GM19238 (cell line): ENCODE data around the gene ZCCHC8.
"Not testable (repeated sequence)": the region's sequence is repeated elsewhere in the genome, so short reads cannot be mapped to it uniquely, and the experiment has no call there.

Experiments
- DNase-seq: peaks from one replicate; pipeline ENCODE4 v3.0.0; 2011; ENCODE audit warnings: low spot score; ENCODE audit not compliant: insufficient read length

Gene ZCCHC8

DNA sequence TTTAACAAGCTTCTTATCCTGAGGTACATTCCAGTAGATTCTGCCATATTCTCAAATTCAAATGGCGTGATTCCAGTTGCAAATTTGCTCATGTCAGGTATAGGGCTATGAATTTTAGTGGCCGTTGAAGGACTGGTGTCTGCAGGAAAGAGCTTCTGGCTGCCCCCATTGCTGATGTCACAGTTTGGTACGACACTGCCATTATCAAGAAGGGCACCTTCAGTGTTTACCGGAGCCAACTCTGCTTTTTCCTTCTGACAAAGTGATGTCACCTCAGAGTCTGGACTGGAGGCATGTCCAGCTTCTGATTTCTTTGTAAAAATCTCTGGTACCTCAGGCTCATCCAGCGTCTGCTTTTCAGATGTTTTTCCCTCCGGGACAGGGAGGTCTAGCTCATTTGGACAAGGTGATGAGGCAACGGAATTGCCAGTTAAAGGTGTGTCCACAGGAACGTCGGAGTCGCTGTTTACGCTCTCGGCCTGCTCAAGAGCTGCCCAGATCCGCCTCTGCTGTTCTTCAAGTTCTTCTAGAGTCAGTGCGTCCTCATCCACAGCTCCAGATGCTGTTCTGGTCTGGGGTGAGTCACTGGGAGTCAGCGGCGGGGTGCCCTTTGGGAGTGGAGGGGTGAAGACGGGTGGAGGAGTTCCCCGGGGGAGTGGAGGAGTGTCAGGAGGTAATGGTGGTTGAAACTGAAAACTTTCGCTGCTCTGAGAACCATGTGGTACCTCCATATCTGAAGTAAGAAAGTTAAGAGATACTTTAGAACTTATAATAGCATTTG lies 27.0 kb downstream of the ZCCHC8 start:
- DNase-seq: no peak

DNA sequence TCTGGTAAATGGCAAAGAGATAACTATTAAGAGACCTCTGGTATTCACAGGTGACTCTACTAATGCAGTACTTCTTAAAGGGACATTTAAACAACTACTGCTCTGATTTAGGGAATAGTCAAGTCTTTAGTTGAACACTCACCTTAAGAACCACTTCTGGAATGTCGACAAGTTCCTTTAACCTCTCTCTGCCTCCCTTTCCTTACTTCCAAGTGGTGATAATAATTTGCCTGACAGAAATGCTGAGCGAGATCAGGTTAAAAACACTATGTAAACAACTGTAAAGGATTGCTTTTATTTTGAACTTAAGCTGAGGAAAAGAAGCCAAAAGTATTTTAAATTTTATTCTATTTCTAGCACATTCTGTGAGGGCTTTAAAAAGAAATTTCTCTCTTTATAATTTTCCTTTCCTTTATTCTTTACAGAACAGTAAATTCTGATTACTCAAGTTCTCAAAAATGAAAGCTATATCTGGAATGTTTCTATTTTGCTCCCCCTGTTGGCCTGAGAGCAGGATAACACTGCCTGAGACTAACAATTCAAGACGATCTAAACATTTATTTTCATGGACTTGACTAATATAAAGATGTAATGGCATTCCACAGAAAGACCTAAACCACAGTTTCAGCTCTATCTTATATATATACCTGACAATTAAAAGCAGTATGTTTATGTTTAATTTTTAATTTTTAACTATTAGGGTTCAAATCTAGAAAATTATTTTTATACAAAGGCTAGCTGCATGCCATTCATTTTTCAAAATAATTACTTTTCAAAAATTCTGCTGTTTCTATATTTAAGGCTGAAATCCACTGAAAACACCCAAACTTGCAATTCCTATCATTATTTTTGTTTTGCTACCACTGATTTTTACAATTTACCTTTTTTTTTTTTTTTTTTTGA lies 29.2 kb downstream of the ZCCHC8 start:
- peak; percentile 15 for DNase-seq

DNA sequence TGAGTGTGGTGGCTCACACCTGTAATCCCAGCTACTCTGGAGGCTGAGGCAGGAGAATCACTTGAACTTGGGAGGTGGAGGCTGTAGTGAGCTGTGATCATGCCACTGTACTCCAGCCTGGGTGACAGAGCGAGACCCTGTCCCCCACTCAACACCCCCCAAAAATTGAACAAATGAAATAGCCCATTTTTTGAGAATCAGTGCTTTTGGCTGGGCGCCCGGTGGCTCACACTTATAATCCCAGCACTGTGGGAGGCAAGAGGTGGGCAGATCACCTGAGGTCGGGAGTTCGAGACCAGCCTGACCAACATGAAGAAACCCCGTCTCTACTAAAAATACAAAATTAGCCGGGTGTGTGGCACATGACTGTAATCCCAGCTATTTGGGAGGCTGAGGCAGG lies 30.2 kb downstream of the ZCCHC8 start:
- DNase-seq: not testable (repeated sequence)

DNA sequence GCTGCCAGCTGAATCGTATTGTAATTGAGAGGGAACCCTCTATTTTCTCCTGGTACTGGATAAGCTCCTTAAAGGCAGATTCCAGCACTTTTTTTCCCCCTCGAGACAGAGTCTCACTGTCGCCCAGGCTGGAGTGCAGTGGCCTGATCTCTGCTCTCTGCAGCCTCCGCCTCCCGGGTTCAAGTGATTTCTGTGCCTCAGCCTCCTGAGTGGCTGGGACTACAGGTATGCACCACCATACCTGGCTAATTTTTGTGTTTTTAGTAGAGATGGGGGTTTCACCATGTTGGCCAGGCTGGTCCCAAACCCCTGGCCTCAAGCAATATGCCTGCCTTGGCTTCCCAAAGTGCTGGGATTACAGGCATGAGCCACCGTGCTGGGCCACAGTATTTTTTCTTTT lies 30.9 kb downstream of the ZCCHC8 start:
- not testable (repeated sequence) for DNase-seq

DNA sequence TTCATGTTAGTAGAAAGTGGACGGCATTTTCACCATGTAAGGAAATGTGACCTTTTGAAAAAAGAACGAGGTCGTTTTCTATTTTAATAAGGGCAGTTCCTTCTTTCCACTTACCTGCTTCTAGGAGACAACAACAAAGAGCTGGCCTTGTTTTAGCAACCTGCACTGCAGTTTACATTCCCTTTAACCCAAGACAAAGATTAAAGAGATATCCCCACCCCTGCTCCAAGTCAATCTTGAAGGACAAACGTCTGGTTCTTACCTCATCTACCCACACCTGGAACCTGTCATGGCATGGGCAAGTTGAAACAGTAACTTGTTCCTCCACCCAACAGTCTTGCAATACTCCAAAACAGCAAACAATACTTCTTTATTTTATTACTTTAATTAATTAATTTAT lies 32.7 kb downstream of the ZCCHC8 start:
- DNase-seq: no peak

DNA sequence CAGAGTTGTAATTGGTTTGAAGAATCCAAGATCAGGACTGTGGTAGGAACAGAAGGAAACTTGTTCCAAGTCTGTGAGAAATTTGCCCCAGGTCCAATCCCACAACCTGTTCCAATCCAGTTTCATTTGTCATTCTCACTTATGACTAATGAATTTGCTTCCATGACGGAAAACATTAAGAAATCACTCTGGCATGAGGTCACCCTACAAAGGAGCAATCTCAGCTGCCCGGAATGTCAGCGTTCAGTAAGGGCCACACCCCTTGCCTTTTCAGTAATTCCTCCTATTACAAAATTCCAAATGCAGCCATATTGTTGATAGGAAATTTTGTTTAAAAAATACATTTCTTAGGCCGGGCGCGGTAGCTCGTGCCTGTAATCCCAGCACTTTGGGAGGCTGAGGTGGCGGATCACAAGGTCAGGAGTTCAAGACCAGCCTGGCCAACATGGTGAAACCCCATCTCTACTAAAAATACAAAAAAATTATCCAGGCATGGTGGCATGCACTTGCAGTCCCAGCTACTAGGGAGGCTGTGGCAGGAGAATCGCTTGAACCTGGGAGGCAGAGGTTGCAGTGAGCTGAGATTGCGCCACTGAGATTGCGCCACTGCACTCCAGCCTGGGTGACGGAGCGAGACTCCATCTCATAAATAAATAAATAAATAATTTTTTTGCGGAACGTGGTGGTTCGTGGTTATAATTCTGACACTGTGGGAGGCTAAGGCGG lies 36.3 kb downstream of the ZCCHC8 start:
- DNase-seq: not testable (repeated sequence)

DNA sequence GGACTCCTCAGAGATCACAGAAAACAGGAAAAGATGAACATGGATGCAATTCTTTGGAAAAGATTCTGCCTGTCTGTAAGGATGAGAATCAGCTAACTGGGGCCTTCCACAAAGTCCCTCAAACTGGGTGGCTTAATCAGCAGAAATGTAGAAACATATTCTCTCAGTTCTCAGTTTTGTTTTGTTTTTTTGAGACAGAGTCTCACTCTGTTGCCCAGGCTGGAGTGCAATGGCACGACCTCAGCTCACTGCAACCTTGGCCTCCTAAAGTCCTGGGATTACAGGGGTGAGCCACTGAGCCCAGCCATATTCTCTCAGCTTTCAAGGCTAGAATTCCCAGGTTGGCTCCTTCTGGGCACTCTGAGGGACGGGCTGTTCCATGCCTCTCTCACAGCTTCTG lies 40.1 kb downstream of the ZCCHC8 start:
- no peak for DNase-seq

DNA sequence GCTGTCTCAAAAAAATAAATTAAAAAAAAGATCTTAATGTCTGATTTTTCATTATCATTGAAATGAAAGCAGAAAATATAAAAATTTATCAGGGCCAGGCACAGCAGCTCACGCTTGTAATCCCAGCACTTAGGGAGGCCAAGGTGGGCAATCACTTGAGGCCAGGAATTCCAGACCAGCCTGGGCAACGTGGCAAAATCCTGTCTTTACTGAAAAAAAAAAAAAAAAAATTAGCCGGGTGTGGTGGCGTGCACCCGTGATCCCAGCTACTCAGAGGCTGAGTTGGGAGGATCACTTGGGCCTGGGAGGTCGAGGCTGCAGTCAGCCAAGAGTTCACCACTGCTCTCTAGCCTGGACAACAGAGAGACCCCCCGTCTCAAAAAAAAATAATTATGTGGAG lies 40.7 kb downstream of the ZCCHC8 start:
- no peak for DNase-seq

DNA sequence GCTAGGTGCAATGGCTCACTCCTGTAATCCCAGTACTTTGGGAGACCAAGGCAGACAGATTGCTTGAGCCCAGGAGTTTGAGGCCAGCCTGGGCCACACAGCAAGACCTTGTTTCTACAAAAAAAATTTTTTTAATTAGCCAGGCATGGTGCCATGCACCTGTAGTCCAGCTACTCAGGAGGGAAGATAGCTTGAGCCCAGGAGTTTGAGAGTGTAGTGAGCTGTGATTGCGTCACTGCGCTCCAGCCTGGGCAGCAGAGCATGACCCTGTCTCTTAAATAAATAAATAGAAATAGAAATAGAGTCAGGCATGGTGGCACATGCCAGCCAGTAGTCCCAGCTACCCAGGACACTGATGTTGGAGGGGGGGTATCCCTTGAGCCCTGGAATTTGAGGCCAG lies 41.5 kb downstream of the ZCCHC8 start:
- DNase-seq: no peak

DNA sequence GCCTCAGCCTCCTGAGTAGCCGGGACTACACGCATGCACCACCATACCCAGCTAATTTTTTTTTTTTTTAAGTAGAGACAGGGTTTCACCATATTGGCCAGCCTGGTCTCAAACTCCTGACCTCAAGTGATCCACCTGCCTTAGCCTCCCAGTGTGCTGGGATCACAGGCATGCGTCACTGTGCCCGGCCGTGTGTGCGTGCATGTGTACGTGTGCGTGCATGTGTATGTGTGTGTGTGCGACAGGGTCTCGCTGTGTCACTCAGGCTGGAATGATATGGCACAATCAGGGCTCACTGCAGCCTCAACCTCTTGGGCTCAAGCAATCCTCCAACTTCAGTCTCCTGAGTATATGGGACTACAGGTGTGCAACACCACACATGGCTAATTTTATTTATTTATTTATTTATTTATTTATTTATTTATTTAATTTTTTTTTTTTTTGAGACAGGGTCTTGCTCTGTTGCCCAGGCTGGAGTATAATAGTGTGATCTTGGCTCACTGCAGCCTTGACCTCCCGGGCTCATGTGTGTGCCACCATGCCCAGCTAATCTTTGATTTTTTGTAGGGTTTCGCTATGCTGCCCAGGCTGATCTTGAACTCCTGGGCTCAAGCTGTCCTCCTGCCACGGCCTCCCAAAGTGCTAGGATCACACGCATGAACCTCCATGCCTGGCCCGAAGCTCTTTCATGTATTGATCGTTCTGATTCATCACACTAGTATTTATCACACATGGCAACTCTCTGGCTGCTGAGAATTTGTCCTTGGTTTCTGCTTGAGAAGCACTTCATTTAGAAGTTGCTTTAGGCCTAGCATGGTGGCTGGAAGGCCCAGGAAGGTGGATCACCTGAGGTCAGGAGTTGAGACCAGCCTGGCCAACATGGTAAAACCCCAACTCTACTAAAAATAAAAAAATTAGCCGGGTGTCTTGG lies 42.4 kb downstream of the ZCCHC8 start:
- DNase-seq: no peak

DNA sequence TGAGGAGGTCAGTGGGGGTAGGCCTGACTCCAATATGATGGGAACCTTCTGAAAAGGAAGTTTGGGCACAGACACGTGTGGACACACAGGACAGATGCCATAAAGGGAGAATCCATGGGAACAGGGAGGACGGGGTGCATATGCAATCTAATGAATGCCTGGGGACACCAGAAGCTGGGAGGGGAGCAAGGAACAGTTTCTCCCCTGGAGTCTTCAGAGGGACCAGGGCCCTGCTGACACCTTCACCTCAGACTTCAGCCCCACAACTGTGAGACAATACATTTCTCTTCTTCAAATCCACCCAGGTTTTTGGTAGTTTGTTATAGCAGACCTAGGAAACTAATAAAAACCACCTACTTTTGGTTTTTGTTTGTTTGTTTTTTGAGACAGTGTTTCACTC lies 43.1 kb downstream of the ZCCHC8 start:
- no peak for DNase-seq

DNA sequence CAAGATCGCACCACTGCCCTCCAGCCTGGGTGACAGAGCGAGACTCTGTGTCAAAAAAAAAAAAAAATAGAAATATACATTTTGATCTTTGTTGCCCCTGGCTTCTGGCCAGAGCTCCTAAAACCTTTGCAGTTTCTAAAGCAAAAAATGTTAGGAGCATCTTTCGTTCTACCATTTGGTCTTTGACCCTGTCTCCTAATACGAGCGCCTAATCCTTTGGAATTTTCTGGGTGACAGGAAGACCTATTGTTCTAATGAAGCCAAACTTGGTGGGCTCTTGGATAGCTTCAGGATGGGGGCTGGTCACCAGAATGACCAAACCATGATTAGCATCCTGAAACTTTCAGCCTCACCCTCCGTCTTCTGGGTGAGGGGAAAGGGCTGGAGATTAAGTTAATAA lies 46.0 kb downstream of the ZCCHC8 start:
- no peak for DNase-seq

DNA sequence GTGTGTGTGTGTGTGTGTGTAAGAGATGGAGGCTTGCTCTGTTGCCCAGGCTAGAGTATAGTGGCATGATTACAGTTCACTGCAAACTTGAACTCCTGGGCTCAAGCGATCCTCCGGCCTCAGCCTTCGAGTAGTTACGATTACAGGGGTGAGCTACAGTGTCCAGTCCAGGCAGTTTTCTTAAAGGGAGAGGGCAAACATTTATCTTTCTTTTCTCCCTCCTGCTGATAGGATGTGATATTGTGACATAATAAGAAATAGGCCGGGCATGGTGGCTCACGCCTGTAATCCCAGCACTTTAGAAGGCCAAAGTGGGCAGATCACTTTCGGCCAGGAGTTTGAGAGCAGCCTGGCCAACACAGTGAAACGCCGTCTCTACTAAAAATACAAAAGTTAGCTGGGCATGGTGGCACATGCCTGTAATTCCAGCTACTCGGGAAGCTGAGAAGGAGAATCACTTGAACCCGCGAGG lies 46.4 kb downstream of the ZCCHC8 start:
- no peak for DNase-seq

DNA sequence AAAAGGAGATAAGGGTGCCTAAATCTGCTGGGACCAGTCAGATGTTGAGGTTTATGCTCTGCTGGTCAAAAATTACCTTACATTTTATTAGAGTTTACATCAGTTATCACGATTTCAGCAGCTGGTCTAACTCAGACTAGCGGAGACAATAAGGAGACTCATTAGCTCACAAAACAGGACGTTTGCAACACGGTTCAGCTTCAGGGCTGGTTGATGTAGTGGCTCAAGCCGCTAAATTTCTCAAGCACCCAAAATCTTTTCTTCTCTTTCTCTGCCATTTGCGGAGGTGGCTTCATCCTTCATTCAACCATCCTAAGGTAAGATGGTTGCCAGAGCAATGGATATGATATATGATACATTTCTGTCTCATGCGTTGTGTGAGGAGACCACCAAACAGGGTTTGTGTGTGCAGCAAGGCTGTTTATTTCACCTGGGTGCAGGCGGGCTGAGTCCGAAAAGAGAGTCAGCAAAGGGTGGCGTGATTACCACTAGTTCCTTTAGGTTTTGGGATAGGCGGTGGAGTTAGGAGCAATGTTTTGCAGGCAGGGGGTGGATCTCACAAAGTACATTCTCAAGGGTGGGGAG lies 47.9 kb downstream of the ZCCHC8 start:
- no peak for DNase-seq

DNA sequence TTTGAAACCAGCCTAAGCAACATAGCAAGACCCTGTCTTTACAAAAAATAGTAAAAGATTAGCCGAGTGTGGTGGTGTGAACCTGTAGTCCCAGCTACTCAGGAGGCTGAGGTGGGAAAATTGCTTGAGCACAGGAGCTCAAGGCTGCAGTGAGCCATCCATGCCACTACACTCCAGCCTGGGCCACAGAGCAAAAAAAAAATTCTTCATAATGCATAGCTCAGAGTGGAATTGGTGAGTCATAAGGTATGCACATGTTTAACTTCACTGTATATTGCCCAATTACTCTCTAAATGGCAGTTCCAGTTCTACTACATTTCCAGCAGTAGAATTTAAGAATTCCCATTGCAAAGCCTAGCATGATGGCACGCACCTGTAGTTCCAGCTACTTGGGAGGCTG lies 51.4 kb downstream of the ZCCHC8 start:
- DNase-seq: no peak

DNA sequence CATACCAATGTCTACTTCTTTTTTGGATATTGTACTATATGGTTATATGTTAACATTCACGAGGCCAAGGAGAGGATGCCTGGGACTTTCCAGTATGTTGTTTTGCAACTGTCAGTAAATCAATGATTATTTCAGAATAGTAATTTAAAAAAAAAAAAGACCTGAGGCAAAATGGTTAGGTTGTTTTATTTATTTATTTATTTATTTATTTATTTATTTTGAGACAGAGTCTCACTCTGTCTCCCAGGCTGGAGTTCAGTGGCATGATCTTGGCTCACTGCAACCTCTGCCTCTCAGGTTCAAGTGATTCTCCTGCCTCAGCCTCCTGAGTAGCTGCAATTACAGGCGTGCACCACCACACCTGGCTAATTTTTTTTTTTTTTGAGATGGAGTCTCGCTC lies 52.9 kb downstream of the ZCCHC8 start:
- DNase-seq: not testable (repeated sequence)

DNA sequence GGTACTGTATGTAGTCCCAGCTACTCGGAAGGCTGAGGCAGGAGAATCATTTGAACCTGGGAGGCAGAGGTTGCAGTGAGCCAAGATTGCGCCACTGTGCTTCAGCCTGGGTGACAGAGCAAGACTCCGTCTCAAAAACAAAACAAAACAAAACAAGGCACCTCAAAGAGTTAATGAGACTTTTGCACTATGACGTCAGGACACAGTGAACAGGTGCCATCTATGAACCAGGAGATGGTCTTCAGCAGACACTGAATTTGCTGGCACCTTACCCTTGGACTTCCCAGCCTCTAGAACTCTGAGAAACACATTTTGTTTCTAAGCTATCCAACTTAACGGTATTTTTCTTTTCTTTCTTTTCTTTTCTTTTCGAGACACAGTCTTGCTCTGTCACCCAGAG lies 54.3 kb downstream of the ZCCHC8 start:
- DNase-seq: not testable (repeated sequence)

DNA sequence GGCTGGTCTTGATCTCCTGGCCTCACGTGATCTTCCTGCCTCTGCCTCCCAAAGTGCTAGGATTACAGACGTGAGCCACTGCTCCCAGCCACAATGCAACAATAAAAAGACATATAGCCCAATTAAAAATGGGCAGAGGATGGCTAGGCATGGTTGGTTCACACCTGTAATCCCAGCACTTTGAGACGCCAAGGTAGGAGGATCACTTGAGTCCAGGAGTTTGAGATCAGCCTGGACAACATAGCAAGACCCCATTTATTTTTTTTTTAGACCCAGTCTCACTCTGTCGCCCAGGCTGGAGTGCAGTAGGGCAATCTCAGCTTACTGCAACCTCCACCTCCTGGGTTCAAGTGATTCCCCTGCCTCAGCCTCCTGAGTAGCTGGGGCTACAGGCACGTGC lies 56.7 kb downstream of the ZCCHC8 start:
- DNase-seq: not testable (repeated sequence)

DNA sequence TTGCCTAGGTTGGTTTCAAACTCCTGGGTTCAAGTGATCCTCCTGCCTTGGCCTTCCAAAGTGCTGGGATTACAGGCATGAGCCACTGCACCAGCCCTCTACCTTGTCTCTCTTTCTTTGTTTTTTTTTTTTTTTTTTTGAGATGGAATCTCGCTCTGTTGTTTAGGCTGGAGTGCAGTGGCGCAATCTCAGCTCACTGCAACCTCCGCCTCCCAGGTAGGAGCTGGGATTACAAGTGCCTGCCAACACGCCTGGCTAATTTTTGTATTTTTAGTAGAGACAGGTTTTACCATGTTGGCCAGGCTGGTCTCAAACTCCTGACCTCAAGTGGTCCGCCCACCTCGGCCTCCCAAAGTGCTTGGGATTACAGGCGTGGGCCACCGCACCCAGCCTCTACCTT lies 61.9 kb downstream of the ZCCHC8 start:
- DNase-seq: not testable (repeated sequence)

DNA sequence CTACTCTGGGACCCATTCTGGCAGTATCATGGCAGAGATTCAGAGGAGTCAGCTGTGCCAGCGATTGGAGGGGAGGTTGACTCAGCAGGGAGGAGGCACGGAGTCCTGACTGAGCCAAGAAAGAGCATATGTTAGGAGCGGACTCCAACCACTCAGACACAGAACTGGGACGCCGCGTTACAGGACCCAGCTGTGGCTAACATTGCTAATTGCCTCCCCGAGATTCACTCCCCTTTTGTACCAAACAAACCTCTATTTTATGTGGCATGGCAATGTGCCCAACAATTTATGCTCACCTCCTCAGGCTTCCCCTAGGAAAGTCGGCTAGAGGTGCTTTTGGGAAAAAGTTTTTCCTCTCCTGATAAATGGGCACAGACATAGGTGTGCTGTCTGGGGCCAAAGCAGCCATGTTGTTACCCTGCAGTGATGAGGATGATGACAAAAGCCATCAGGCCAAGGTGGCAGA lies 63.0 kb downstream of the ZCCHC8 start:
- DNase-seq: no peak
